AG09309 (cell line): ENCODE data around the gene CDCA7.

ENCODE experiments used
- DNase-seq: peaks from one replicate; pipeline ENCODE4 v3.0.0-alpha.2; 2010; ENCODE audit warnings: low read depth
- H3K4me3 ChIP-seq: 2 replicates; pipeline ENCODE4 v1.5.1; 2011; ENCODE audit warnings: mild to moderate bottlenecking, low read depth, low read length, moderate library complexity; ENCODE audit not compliant: control insufficient read depth
- CTCF ChIP-seq: IDR thresholded peaks from 2 replicates; pipeline ENCODE4 v1.5.1; 2011; ENCODE audit warnings: mild to moderate bottlenecking, low read depth, low read length, inconsistent platforms; ENCODE audit not compliant: insufficient read depth, control insufficient read depth; ENCODE audit errors: missing control alignments

CDCA7 gene

GRCh38 chr2:173399229-173399628, 44.6 kb downstream of the CDCA7 start:
- H3K4me3 ChIP-seq, result no peak overlapping the region
- no peak for TF ChIP-seq CTCF
- no peak for DNase-seq

GRCh38 chr2:173400760-173401159, 46.1 kb downstream of the CDCA7 start:
- H3K4me3 ChIP-seq, result no peak overlapping the region
- TF ChIP-seq CTCF, result peak; percentile 24
- no peak for DNase-seq

DNA sequence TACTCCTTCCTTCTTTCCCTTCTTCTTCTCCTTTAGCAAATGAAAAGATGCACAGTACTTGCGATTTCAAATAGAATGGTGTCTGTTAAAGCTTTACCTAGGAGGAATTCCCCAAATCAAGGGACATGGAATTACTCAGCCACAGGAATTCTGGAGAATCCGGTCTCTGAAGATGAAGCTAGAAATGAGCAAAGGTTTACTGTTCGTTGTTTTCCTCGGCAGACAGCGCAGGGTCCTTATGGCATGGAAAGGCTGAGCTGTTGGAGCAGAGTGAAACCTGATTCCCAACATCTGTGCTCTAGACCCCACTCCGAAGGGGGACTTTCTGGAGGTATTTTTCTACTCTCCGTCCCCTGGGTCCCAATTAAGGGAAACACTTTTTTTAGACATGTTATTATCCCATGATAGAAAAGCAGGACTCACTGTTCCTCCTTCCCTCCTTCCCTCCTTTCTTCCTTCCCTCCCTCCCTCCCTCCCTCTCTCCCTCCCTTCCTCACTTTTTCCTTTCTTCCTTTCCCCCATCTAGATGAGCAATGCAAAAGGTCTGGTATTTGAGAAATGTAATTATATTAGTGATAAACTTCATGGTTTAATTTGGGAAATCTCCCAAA, 47.1 kb downstream of the CDCA7 start:
- peak overlapping the region; percentile 21 for H3K4me3 ChIP-seq
- DNase-seq, result no peak

DNA sequence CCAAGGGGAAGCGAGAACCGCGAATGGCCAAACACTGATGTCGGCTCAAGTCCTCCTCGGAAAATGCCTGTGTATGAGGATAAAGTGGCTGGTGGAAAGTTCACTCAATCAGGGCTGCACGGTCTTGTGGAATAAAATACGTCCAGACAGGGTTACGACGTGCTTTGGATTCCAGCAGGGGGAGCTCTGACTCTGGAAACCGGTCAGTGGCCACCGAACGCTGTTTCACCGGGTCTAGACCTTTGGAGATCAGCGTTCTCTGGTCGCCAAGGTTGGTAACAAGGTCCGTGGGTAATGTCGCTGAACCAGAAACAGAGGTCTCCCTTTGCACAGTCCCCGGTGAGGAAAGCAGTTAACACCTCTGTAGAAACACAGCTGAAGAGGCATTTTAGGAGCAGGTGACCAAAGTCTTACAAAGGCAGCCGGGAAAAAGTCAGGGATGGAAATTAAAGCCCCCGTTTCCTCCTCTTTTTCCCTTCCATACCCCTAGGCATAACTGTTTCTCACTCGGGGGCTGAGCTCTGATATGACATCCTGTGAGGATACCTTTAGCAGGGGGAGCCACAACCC, 47.8 kb downstream of the CDCA7 start:
- peak; percentile 93 for TF ChIP-seq CTCF
- peak; percentile 34 for DNase-seq
- peak overlapping the region; percentile 21 for H3K4me3 ChIP-seq

More for the DNA sequence above, 47.1 kb downstream of the CDCA7 start:
- no peak for TF ChIP-seq CTCF

DNA sequence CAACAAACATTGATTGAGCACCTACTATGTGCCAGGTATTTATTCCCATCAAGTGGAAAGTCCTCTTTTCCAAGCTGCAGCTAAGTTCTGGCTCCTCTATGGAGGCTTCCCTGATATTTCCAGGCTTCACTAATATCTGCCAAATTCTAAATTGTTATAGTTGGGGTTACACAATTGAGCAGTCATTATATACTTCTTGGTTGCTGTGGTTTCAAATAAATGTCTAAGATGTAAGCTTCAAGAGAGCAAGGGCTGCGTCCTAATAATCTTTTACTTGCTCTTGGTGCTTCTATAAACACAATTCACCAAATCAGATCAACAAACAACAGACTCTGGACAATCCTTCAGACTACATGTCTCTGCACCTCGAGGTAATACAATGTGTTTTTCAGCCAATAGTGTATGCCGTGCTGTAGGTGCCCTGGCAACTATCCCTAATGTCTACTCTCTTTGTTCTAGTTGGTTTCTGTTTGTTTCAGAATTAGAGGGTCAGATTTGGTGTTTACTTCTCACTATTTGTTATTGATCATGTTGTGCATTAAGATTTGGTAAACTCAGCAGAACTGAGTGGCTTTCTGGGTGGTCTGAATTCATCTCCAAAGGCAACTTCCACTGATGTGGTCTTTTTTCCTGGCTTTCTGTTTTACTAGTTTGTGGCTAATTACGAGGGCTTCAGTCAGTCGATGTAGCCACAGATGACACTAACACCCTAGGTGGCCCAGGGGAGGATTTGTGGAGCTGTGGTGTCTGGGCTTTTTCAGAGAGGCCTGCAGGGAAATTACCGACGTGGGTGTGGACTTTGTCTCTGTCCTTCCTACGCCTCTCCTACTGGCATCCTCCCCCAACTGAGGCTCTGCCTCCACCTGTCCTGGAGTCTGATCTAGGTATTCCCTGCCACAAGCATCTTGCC, 50.4 kb downstream of the CDCA7 start:
- DNase-seq, result no peak
- no peak for TF ChIP-seq CTCF
- H3K4me3 ChIP-seq, result no peak overlapping the region

GRCh38 chr2:173407176-173407575, 52.5 kb downstream of the CDCA7 start:
- no peak overlapping the region for H3K4me3 ChIP-seq
- no peak for DNase-seq
- no peak for TF ChIP-seq CTCF
